Measurements from ENCODE around the gene ZBTB22.
"Not testable (repeated sequence)": the region's sequence is repeated elsewhere in the genome, so short reads cannot be mapped to it uniquely, and the experiment has no call there.

ZBTB22 gene

DNA sequence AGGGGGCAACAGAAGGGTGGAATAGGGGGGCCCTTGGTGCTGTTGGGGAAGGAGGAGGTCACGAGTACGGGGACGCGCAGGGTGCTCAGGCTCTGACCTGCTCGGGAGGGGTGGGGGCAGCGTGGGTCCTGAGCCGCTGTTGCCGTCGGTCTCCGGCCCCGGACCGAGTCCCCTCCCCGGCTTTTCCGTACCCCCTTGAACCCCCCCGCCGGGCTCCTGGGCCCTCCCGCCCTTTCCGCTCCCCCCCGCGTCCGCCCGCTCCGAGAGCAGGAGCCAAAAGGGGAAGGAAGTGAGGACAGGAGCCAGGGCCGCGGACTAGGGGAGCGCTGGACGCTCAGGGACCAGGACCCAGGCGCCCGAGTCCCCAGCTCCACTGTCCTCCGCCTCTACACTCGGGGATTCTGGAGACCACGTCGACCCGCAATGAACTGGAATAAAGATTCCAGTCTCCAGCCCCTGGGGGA, 18.7 kb downstream of the ZBTB22 start, which contains the start of gene RGL2:
Gene RGL2 (minus strand): TSS at position 170 of the 464 bp plus-strand sequence. CDS start 332 bp downstream, outside the sequence.
- DNase-seq, result peak; percentile 66

GRCh38 chr6:33297956-33298772, 19.4 kb downstream of the ZBTB22 start:
- peak; percentile 36 for DNase-seq

DNA sequence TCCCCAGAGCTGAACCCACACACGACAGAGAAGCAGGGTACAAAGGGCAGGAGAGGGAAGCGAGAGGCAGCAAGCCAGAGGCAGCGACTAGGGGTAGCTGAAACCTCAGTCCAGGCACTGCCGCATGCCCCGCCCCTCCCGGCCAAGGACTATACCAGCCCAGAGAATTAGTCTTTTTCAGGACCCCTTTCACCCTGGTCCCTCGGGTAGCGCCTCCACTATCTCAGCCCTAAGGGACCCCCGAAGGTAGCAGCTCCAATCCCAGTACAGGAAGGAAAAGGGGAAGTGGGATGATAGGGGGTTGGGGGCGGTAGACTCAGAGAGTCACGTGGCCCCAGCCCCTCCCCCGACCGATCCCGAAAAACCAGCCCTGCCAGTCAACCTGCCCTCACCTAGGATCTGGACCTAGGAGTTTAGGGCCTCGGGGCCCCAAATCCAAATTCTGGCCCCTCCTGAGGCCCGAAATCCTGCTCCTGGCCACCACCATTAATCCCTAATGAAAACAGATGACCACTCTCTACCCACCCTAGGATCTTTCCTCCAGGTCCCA, 20.1 kb downstream of the ZBTB22 start:
- DNase-seq, result no peak

DNA sequence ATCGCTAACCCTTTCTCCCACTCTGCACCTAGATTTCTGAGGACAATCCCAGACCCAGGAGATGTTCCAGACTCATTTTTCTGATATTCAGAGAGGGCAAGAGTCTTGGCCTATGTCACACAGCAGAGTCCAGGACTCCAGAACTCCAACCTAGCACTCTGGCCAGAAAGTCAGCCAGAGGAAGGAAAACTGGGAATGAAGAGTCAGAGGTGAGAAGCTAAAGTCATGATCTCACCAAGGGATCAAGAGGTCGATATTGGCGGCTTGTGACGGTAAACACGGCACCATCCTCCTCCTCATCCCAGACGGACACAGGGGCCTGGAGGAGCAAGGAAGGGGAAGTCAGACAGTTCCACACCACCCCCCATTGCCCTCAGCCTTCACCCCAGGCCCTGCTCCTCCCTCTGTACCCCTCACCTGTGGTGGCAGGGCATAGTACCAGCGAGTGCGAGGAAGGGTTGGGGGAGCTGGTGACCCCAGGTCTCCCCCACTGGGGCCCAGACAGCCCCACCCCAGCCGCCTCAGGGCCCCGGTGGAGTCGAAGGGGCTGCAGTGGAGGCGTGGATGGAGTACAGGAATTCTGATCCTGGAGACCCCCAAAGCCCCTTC, 20.6 kb downstream of the ZBTB22 start:
- DNase-seq, result no peak

DNA sequence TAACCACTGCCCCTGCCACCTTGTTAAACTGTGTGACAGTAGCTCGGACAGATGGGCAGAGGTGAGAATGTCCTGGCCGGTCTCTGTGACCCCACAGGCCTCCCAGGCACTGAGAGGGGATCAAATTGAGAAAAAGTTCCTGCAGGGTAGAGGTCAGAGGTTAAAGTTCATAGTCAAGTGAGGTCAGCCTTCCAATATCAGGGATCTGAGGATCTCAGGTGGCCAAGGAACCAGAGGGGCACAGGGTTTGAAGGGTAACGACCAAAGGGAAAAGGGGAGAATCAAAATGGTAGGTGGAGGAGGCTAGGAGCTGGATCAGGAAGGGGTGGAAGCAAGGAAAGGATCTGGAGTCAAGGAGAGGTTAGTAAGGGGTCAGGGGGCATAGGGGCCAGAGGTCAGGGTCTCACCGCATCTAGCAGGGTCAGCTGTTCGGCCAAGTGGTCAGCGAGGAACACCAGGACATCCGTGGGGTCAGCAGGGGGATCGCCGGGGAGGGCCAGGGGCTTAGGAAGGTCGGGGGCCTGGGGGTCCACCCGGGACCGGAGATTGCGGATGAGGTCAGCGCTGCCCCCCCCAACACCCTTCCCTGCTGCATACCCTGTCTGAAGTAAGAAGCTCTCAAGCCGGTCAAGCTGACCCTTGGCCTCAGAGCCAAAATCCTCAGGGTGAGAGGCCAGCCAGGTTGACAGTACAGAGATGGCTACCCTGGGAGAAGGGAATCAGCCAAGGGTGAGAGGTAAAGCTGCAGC, 21.7 kb downstream of the ZBTB22 start:
- DNase-seq, result no peak

DNA sequence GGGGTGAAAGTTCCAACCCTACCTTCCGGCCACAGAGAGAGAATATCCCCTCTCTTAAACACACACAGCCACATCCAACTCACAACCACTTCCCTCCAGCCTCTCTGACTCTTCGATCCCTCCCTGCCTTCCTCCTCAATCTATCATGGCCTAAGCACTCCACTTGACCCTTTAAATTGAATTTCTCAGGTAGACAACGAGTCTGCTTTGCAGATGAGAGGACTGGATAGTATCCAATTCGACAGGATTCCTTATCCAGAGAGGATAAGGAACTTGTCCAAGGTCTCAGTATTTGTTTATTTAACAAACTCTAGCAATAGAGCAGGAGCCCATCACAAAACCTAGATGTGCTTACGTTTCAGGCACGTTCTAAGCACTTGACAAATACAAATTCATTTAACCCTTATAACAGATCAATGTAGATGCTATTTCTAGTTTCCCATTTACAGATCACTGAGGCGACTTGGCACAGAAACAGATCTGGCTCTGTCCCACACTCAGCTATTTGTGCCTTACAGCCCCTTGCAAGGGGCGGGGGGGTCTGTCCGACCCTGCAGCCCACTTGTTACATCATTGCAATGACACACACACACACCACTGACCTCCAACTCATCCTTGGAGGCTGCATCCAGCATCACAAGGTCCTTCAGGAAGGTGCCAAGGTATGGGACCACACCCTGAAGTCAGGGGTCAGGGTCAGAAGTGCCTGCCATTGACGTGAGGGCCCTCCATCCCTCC, 23.3 kb downstream of the ZBTB22 start:
- DNase-seq, result no peak

- DNase-seq, result no peak
Measured at GRCh38 chr6:33292996-33293682, 24.4 kb downstream of the ZBTB22 start.

GRCh38 chr6:33290459-33290858, 27.1 kb downstream of the ZBTB22 start:
- no peak for DNase-seq

DNA sequence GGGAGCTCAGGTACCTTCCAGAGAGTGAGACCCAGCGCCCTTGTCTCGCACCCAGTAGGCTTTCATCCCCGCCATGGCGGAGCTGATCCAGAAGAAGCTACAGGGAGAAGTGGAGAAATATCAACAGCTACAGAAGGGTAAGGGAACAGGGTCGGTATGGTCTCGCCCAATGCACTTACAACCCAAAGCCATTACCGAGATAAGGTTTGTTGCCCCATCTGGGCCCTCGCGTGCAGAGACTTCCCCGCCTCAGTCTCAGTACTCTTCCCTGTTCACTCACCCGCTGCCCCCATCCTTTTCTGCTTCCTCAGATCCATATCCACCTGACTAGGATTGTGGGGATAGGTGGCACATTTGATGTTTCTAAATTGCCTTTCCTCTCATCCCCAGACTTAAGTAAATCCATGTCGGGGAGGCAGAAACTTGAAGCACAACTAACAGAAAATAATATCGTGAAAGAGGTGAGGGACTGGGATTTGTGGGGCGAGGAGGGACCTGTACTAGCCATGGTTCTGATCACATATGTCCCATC, 27.7 kb downstream of the ZBTB22 start:
- DNase-seq, result no peak

GRCh38 chr6:33288921-33289783, 28.4 kb downstream of the ZBTB22 start, which contains the start of the genes PFDN6 and WDR46:
PFDN6 (plus strand) TSS chr6:33289601; CDS start chr6:33289857, 256 bp downstream.
WDR46 (minus strand) TSS chr6:33289239; CDS start chr6:33289170, 69 bp downstream.
- DNase-seq, result peak; percentile 91

GRCh38 chr6:33288141-33288920, 29.2 kb downstream of the ZBTB22 start:
- no peak for DNase-seq

- DNase-seq, result no peak
Measured at GRCh38 chr6:33286946-33287914, 30.3 kb downstream of the ZBTB22 start.

DNA sequence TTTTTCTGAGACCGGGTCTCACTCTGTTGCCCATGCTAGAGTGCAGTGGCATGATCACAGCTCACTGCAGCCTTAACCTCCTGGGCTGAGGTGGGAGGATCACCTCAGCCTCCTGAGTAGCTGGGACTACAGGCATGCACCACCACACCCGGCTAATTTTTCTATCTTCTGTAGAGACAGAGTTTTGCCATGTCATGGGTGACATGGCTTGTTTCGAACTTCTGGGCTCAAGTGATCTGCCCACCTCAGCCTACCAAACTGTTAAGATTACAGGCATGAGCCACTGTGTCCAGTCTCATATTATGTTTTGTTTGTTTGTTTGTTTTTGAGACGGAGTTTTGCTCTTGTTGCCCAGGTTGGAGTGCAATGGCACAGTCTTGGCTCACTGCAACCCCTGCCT, 32.3 kb downstream of the ZBTB22 start:
- not testable (repeated sequence) for DNase-seq

- no peak for DNase-seq
Measured at GRCh38 chr6:33280539-33280938, 37.0 kb downstream of the ZBTB22 start.

- DNase-seq, result no peak
Measured at GRCh38 chr6:33279971-33280511, 37.5 kb downstream of the ZBTB22 start.

- DNase-seq, result no peak
Measured at GRCh38 chr6:33279257-33279695, 38.3 kb downstream of the ZBTB22 start.

- DNase-seq, result no peak
Measured at GRCh38 chr6:33278810-33279209, 38.7 kb downstream of the ZBTB22 start.

- no peak for DNase-seq
Measured at GRCh38 chr6:33278392-33278741, 39.2 kb downstream of the ZBTB22 start.

Data from NCI-H345 (cell line).